GM23338 (cell line): Measurements from ENCODE around the gene CDH7. TPM values are rescaled to one million over a fixed set of nuclear protein-coding genes. Genes with fewer than 3 reads are reported as not detected.

Experiments
- ATAC-seq: fragments of 200-7000 bp; cut with Tn5 transposase; 3 replicates; pipeline ENCODE4 v1.9.1; 2020
- DNase-seq: peaks from one replicate; pipeline ENCODE4 v3.0.0-alpha.2; 2015; ENCODE audit warnings: low spot score
- H2AFZ ChIP-seq: fragments of 200-600 bp; sonication (generic); 2 replicates; pipeline ENCODE4 v1.8.0; 2016; ENCODE audit warnings: antibody characterized with exemption, mild to moderate bottlenecking, moderate library complexity
- H3F3A ChIP-seq: fragments of 200-600 bp; sonication (generic); replicated peaks from 2 replicates; pipeline ENCODE4 v1.8.0; 2017; ENCODE audit warnings: antibody characterized with exemption, mixed run types, low read depth
- H3K27ac ChIP-seq: fragments of 200-600 bp; sonication (generic); 2 replicates; pipeline ENCODE4 v1.6.1; 2016; ENCODE audit warnings: low read depth
- H3K27me3 ChIP-seq: fragments of 200-600 bp; sonication (generic); 2 replicates; pipeline ENCODE4 v1.8.0; 2016; ENCODE audit warnings: mild to moderate bottlenecking, mixed run types, moderate library complexity; ENCODE audit not compliant: insufficient read depth
- H3K36me3 ChIP-seq: fragments of 200-600 bp; sonication (generic); 2 replicates; pipeline ENCODE4 v1.8.0; 2016; ENCODE audit warnings: mild to moderate bottlenecking; ENCODE audit not compliant: insufficient read depth
- H3K4me1 ChIP-seq: fragments of 200-600 bp; sonication (generic); 2 replicates; pipeline ENCODE4 v1.8.0; 2016; ENCODE audit warnings: mild to moderate bottlenecking, moderate library complexity; ENCODE audit not compliant: insufficient read depth
- H3K4me2 ChIP-seq: fragments of 200-600 bp; sonication (generic); 2 replicates; pipeline ENCODE4 v1.7.1; 2017; ENCODE audit warnings: mixed run types
- H3K4me3 ChIP-seq: fragments of 200-600 bp; sonication (generic); 2 replicates; pipeline ENCODE4 v1.6.1; 2016; ENCODE audit warnings: mixed run types
- H3K79me2 ChIP-seq: fragments of 200-600 bp; sonication (generic); replicated peaks from 2 replicates; pipeline ENCODE4 v1.8.0; 2017; ENCODE audit warnings: mild to moderate bottlenecking; ENCODE audit not compliant: insufficient read depth
- H3K9me2 ChIP-seq: fragments of 200-600 bp; sonication (generic); 2 replicates; pipeline ENCODE4 v1.8.0; 2017; ENCODE audit not compliant: insufficient read depth
- H4K20me1 ChIP-seq: fragments of 200-600 bp; sonication (generic); replicated peaks from 2 replicates; pipeline ENCODE4 v1.8.0; 2017; ENCODE audit warnings: mild to moderate bottlenecking; ENCODE audit not compliant: insufficient read depth
- H3K27ac Mint-ChIP-seq: 2 replicates; pipeline ENCODE4 v1.8.0; 2020; ENCODE audit warnings: inconsistent platforms, mild to moderate bottlenecking, moderate library complexity, mixed read lengths
- H3K27me3 Mint-ChIP-seq: 3 replicates; pipeline ENCODE4 v1.8.0; 2022; ENCODE audit warnings: low read depth, mild to moderate bottlenecking, moderate library complexity, mixed read lengths, inconsistent platforms; ENCODE audit not compliant: insufficient read depth, poor library complexity
- H3K36me3 Mint-ChIP-seq: 3 replicates; pipeline ENCODE4 v1.8.0; 2021; ENCODE audit warnings: low read depth, mild to moderate bottlenecking, inconsistent platforms, moderate library complexity, mixed read lengths
- H3K4me1 Mint-ChIP-seq: 3 replicates; pipeline ENCODE4 v1.8.0; 2020; ENCODE audit warnings: mild to moderate bottlenecking, inconsistent platforms, mixed read lengths
- H3K4me3 Mint-ChIP-seq: 3 replicates; pipeline ENCODE4 v1.8.0; 2021; ENCODE audit warnings: moderate library complexity, mild to moderate bottlenecking, inconsistent platforms, mixed read lengths
- H3K9me3 Mint-ChIP-seq: 3 replicates; pipeline ENCODE4 v1.8.0; 2020; ENCODE audit warnings: moderate library complexity, mild to moderate bottlenecking, inconsistent platforms, mixed read lengths
- CREB1 ChIP-seq: fragments of 250-450 bp; sonication (Bioruptor Pico); IDR thresholded peaks from 2 replicates; pipeline ENCODE4 v1.5.0; 2020; ENCODE audit warnings: low read depth, mild to moderate bottlenecking, moderate library complexity
- ETS1 ChIP-seq: IDR thresholded peaks from 2 replicates; pipeline ENCODE4 v1.6.1; 2016; ENCODE audit warnings: antibody characterized with exemption
- EZH2 ChIP-seq: fragments of 200-600 bp; sonication (generic); IDR thresholded peaks from one replicate; pipeline ENCODE4 v1.8.0; 2017; ENCODE audit warnings: antibody characterized with exemption, mild to moderate bottlenecking, low read depth; ENCODE audit not compliant: unreplicated experiment
- EZH2phosphoT487 ChIP-seq: fragments of 200-600 bp; sonication (generic); IDR thresholded peaks from one replicate; pipeline ENCODE4 v1.8.1; 2018; ENCODE audit warnings: antibody characterized with exemption; ENCODE audit not compliant: unreplicated experiment
- JUNB ChIP-seq: IDR thresholded peaks from one replicate; pipeline ENCODE4 v1.6.1; 2016; ENCODE audit warnings: antibody characterized with exemption; ENCODE audit not compliant: unreplicated experiment
- NANOG ChIP-seq: IDR thresholded peaks from 2 replicates; pipeline ENCODE4 v1.6.1; 2016; ENCODE audit warnings: antibody characterized with exemption, borderline replicate concordance
- POLR2AphosphoS5 ChIP-seq: IDR thresholded peaks from 2 replicates; pipeline ENCODE4 v1.6.1; 2016; ENCODE audit warnings: antibody characterized with exemption, low read depth
- REST ChIP-seq: IDR thresholded peaks from one replicate; pipeline ENCODE4 v1.6.1; 2018; ENCODE audit warnings: antibody characterized with exemption; ENCODE audit not compliant: unreplicated experiment
- STAT1 ChIP-seq: IDR thresholded peaks from one replicate; pipeline ENCODE4 v1.6.1; 2016; ENCODE audit warnings: antibody characterized with exemption; ENCODE audit not compliant: unreplicated experiment
- ZNF114 ChIP-seq: fragments of 250-450 bp; sonication (Bioruptor Pico); IDR thresholded peaks from 2 replicates; pipeline ENCODE4 v1.5.0; 2020; ENCODE audit warnings: mild to moderate bottlenecking, moderate library complexity
- ZNF331 ChIP-seq: fragments of 250-450 bp; sonication (Bioruptor Pico); IDR thresholded peaks from 2 replicates; pipeline ENCODE4 v1.5.0; 2020; ENCODE audit warnings: low read depth, mild to moderate bottlenecking, moderate library complexity
- polyA plus RNA-seq: library from polyadenylated mRNA; unstranded; fragments of >200 nt; fragmentation: Nextera tagmentation; extraction: Ambion mirVana; gene quantifications from 2 replicates; pipeline ENCODE4 v1.2.1, GENCODE V29; 2016
- total RNA-seq: library from RNA; depleted of rRNA; stranded (reverse); fragments of >200 nt; shearing (Covaris generic); gene quantifications from 2 replicates; pipeline ENCODE4 v1.2.3, GENCODE V29; 2014

The CDH7 gene
- total and polyA plus RNA-seq, 2 experiments from 2014 or later: 1.8 TPM

- TF ChIP-seq REST: no peak
- no peak for TF ChIP-seq JUNB
- no peak for TF ChIP-seq EZH2
- TF ChIP-seq STAT1: no peak
- TF ChIP-seq CREB1: no peak
- TF ChIP-seq EZH2phosphoT487: no peak
- TF ChIP-seq POLR2AphosphoS5: no peak
Observed at GRCh38 chr18:65754121-65754520, 3.3 kb downstream of the CDH7 start (continued).

DNA sequence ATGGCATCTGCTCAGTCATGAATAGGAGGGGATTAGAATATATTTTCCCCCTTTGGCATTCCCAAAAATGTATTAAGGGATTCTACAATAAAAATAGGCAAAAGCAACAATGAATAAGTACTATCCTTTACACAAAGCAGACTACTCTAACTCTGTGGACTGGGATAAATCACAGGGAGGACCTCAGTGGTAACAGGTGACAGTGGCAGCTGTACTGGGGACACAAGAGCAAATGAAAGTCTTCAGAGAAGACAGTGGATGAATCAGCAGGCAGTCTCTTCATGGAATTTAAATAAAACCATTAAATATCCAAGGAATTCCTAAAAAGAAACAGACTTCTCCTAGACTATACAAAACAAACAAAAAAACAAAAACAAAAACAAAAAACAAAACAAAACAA is 4.8 kb downstream of the CDH7 start:
- no peaks in the 10 kb centered on the region for H3K9me2 ChIP-seq
- H3K27ac ChIP-seq: no peak overlapping the region
- peaks cover 25% of the 10 kb centered on the region for H3K27me3 ChIP-seq
- DNase-seq (no peak), ATAC-seq (no peak)
- no peak overlapping the region for H3K4me2 ChIP-seq
- TF ChIP-seq POLR2AphosphoS5: no peak
- TF ChIP-seq STAT1: no peak
- TF ChIP-seq EZH2: no peak
- TF ChIP-seq ZNF114 (CRISPR knock-in tag): no peak
- TF ChIP-seq ZNF331 (CRISPR knock-in tag): no peak
- no peak for TF ChIP-seq ETS1
- TF ChIP-seq EZH2phosphoT487: no peak
- no peak overlapping the region for H3K4me3 ChIP-seq
- H3K79me2 ChIP-seq: no peaks in the 10 kb centered on the region
- peaks cover 10% of the 10 kb centered on the region for H3K4me1 ChIP-seq
- peaks cover 18% of the 10 kb centered on the region for H3K27me3 Mint-ChIP-seq
- H4K20me1 ChIP-seq: no peaks in the 10 kb centered on the region; the same call in 1 of the 2 replicates
- H3K36me3 ChIP-seq: no peaks in the 10 kb centered on the region
- H3K36me3 Mint-ChIP-seq: no peaks in the 10 kb centered on the region
- H3F3A ChIP-seq: no peaks in the 10 kb centered on the region
- H3K4me1 Mint-ChIP-seq: peaks cover 17% of the 10 kb centered on the region; the same call in 2 of the 3 replicates
- no peak overlapping the region for H3K4me3 Mint-ChIP-seq
- no peaks in the 10 kb centered on the region for H3K9me3 Mint-ChIP-seq
- no peak overlapping the region for H3K27ac Mint-ChIP-seq
- no peak overlapping the region for H2AFZ ChIP-seq

- Histone ChIP-seq H3K27ac (no peak overlapping the region), H3K27me3 (no peaks in the 10 kb centered on the region), H3K79me2 (no peaks in the 10 kb centered on the region), H3K4me2 (no peak overlapping the region), H2AFZ (no peak overlapping the region), H3K4me1 (no peaks in the 10 kb centered on the region), H3F3A (no peaks in the 10 kb centered on the region), H3K36me3 (no peaks in the 10 kb centered on the region), H3K4me3 (no peak overlapping the region), H4K20me1 (no peaks in the 10 kb centered on the region), H3K9me2 (no peaks in the 10 kb centered on the region)
- H3K4me1 Mint-ChIP-seq: peaks cover 7% of the 10 kb centered on the region; the same call in 2 of the 3 replicates
- no peak overlapping the region for H3K4me3 Mint-ChIP-seq
- ATAC-seq (no peak), DNase-seq (no peak)
- H3K36me3 Mint-ChIP-seq: no peaks in the 10 kb centered on the region
- no peaks in the 10 kb centered on the region for H3K9me3 Mint-ChIP-seq
- H3K27ac Mint-ChIP-seq: no peak overlapping the region
- H3K27me3 Mint-ChIP-seq: no peaks in the 10 kb centered on the region
- no peak for TF ChIP-seq POLR2AphosphoS5
- TF ChIP-seq NANOG: no peak
- no peak for TF ChIP-seq ZNF331 (CRISPR knock-in tag)
- no peak for TF ChIP-seq EZH2phosphoT487
- no peak for TF ChIP-seq JUNB
- no peak for TF ChIP-seq CREB1
- no peak for TF ChIP-seq REST
- no peak for TF ChIP-seq ETS1
Observed at GRCh38 chr18:65760457-65760856, 9.6 kb downstream of the CDH7 start.
